Fibroblast of the aortic adventitia (primary cell): ENCODE measurements around the gene MEMO1. TPM values are rescaled to one million over a fixed set of nuclear protein-coding genes. Genes with fewer than 3 reads are reported as not detected.
"Not testable (repeated sequence)": the region's sequence is repeated elsewhere in the genome, so short reads cannot be mapped to it uniquely, and the experiment has no call there.

Experiments
- DNase-seq: peaks from one replicate; pipeline ENCODE4 v3.0.0-alpha.2; 2010; ENCODE audit warnings: low read depth
- H3K4me3 ChIP-seq: 2 replicates; pipeline ENCODE4 v1.5.1; 2011; ENCODE audit warnings: low read depth, mild to moderate bottlenecking, control low read depth, low read length, moderate library complexity
- CTCF ChIP-seq: IDR thresholded peaks from 2 replicates; pipeline ENCODE4 v1.5.1; 2011; ENCODE audit warnings: mild to moderate bottlenecking, low read length, control low read depth, inconsistent platforms; ENCODE audit not compliant: insufficient read depth
- total RNA-seq: library from RNA; depleted of rRNA; stranded (reverse); fragments of >200 nt; gene quantifications from 2 replicates; pipeline ENCODE4 v1.2.3, GENCODE V29; 2012; ENCODE audit warnings: low replicate concordance

Gene MEMO1
- total RNA-seq, 1 donor = 41.2 TPM

- no peak overlapping the region for H3K4me3 ChIP-seq
- no peak for TF ChIP-seq CTCF
These were observed 85.3 kb downstream of the MEMO1 start for GRCh38 chr2:31925517-31925916.

GRCh38 chr2:31923662-31924061, 87.1 kb downstream of the MEMO1 start:
- TF ChIP-seq CTCF = no peak
- DNase-seq = no peak
- no peak overlapping the region for H3K4me3 ChIP-seq

More at GRCh38 chr2:31925517-31925916, 85.3 kb downstream of the MEMO1 start:
- DNase-seq = no peak

GRCh38 chr2:31922542-31923408, 88.0 kb downstream of the MEMO1 start:
- TF ChIP-seq CTCF = no peak
- H3K4me3 ChIP-seq = no peak overlapping the region
- DNase-seq = no peak

GRCh38 chr2:31920962-31921361, 89.8 kb downstream of the MEMO1 start:
- TF ChIP-seq CTCF = no peak
- no peak for DNase-seq
- no peak overlapping the region for H3K4me3 ChIP-seq

- no peak for TF ChIP-seq CTCF
- DNase-seq = no peak
- H3K4me3 ChIP-seq = no peak overlapping the region
These were observed 91.3 kb downstream of the MEMO1 start for GRCh38 chr2:31919499-31919898.

- DNase-seq = no peak
- H3K4me3 ChIP-seq = no peak overlapping the region
- no peak for TF ChIP-seq CTCF
These were observed 101.1 kb downstream of the MEMO1 start for GRCh38 chr2:31909661-31910060.

GRCh38 chr2:31907491-31907890, 103.3 kb downstream of the MEMO1 start:
- DNase-seq = not testable (repeated sequence)

More at GRCh38 chr2:31907491-31907890, 103.3 kb downstream of the MEMO1 start:
- H3K4me3 ChIP-seq = not testable (repeated sequence)
